ENCODE data around the gene ATXN10. TPM values are rescaled to one million over a fixed set of nuclear protein-coding genes. Genes with fewer than 3 reads are reported as not detected.
"Not testable (repeated sequence)": the region's sequence is repeated elsewhere in the genome, so short reads cannot be mapped to it uniquely, and the experiment has no call there.

The ATXN10 gene
- total RNA-seq, 1 donor from 2014 or later, result 92.4 TPM

- no peak for DNase-seq
Observed at GRCh38 chr22:45790401-45790800, 118.8 kb downstream of the ATXN10 start.

DNA sequence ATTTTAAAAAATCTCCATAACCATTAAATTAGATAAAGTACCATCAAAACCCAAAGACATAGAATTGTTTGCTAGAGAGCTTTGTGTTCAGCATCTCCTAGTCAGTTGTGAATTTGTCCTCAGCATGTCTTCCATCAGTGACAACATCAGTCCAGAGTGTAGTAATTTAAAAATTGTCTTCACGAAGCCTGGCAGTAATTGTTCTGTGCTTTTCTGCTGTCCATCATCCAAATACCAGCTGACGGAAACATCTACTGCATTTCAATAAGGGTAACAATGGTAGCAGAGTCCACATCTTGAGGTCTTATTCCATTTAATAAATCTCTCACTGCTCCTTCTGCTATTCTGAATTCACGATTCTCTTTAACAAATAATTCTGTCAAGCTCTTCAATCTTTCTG, 121.5 kb downstream of the ATXN10 start:
- DNase-seq, result no peak

GRCh38 chr22:45793892-45794291, 122.3 kb downstream of the ATXN10 start:
- no peak for DNase-seq

GRCh38 chr22:45796009-45796408, 124.4 kb downstream of the ATXN10 start:
- not testable (repeated sequence) for DNase-seq

DNA sequence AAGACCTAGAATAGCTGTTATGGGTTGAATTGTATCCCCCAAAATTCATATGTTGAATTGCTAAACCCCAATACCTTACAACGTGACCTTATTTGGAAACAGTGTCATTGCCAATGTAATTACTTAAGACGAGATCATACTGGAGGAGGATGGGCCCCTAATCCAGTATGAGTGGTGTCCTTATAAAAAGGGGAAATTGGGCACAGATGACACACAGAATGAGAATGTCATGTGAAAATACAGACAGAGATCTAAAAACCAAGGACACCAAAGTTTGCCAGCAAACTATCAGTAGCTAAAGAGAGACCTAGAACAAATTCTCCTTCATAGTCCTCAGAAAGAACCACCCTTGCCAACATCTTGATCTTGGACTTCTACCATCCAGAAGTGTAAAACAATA, 127.7 kb downstream of the ATXN10 start:
- DNase-seq, result no peak

DNA sequence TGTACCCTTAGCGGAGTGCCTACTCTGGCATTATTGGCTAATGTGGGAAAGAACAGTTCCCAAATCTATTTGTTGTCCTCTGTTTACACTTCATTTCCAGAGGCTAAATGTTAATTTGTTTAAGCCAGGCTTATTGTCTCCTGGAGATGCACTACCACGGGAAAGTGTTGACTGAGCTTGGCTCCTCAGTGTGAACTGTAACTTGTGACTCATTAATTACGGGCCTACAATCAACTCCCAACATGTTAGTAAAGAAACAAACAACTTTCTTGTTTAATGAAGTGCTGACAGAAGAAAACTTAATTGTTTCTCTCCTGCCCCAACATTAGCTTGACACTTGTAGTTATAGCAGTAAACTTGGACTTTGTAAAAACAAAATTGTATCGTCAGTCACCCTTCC, 130.4 kb downstream of the ATXN10 start:
- DNase-seq, result no peak

DNA sequence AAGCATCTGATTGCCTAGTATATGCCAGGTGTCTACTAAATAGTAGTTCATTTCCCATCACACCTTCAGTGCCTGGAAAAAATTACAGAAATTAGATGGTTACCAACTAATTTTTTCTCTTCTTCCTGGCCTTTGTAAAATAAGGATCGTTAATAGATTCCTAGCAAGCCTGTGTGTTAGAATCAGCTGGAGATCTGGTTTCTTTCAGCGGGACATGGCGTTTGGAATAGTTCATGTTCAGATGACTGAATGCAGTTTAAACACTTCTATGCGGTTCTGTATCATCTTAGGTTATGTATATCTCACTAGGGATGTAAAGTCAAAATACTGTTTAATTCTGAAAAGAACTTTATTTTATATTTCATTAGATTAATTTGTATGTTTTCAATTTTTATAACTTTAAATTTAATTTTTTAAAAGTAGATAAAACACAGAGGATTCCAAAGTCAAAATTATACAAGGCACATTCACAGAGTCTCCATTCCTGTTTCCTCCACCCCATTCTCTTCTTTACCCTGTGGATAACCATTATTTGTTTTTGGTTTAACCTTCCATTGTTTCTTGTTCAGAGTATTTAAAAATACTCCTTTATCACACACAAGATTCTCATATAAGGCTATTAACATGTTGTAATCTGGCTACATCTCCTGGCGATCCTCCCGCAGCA, 132.8 kb downstream of the ATXN10 start:
- no peak for DNase-seq

DNA sequence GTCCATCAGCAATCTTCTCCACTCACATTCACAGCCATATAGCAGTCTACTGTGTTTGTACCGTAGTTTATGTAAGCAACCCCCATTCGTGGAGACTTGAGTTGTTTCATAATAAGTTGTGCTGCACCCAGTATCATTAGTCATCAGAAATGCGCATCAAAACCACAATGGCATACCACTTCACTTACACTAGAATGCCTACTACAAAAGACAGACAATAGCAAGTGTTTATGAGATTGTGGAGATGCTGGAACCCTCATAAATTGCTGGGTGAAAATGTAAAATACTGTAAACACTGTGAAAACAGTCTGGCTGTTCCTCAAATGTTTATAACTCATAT, 133.3 kb downstream of the ATXN10 start:
- DNase-seq, result peak; percentile 56

DNA sequence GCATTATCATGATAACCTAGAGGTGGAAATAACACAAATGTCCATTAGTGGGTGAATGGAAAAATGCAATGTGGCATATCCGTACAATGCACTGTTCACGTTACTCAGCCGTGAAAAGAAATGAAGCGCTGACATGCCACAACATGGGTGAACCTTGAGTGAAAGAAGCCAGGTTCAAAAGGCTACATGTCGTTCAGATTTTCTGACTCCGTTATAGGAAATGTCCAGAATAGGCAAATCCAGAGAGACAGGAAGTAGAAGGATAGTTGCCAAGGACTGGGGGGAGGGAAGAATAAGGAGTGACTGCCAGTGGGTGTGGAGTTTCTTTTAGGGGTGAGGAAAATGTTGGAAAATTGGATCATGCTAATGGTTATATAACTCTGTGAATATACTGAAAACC, 133.8 kb downstream of the ATXN10 start:
- peak; percentile 18 for DNase-seq

DNA sequence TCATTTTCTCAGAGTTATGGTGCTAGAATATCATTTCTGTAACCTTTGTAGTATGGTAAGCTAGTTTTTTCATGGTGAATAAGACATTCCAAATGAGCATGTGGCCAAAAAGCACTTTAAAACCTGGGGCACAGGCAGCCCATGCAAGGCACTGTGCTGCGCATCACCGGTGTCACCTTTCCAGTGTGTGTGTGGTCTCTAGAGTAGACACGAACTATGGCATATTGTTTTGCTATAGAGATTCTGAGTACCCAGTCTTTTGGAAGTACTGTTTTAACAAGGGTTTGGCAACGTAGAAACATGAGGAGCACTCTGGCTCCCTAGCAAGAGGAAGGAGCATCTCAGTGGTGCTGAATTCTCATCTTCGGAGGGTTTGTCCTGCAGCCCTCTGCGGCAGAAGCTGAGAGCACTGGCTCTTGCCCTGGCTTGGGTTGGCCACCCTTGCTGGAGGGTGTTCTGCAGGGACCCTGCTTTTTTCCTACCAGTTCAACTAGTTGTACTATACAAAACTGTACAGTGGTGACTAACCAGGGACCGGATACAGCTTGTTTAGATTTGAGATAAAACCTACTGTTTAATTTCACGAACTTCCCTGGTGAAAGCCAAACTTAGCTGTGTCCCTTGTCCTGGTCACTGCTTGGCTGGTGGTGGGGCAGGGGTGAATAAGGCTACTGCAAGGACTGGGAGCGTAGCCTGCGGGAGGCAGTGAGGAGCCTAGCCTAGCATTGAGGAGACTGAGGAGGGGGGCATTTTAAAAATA, 135.7 kb downstream of the ATXN10 start:
- peak; percentile 9 for DNase-seq

DNA sequence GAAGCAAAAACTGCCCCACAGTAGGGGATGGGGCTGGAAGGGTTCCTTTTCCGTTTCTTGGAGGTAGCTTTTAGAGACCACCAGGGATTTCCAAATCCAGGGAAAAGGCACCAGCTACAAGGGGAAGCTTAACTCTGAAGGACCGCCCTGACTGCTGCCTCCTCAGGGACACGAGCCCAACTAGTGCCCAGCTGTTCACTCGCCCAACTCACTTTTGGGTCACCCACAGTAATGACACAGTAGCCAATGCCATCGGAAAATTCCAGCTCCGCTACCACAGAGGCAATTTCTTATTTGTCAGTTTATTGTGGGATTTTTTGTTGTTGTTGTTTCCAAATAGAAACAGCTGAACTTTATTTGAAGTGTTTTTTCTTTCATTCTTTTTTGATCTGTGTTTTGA, 141.3 kb downstream of the ATXN10 start:
- DNase-seq, result no peak

- DNase-seq, result no peak
Observed at GRCh38 chr22:45814198-45814597, 142.6 kb downstream of the ATXN10 start.

DNA sequence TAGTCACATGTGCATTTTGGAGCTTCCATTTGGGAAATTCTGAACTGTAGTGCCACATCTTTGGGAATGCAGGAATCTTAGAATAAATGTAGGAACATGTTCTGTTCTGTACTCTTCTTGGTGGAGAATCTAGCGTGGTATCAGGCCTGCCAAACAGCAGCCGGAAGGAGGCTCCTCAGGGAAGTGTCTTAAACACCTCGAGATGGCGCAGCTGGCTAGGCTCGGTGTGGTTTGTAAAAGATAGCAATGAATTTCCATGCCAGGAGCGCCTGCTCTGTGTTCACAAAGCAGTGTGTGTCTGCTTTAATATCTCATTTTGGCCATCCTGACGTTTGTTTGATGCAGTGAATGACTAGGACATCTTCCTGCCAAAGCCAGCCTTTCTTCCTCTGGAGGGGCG, 145.1 kb downstream of the ATXN10 start:
- no peak for DNase-seq

DNA sequence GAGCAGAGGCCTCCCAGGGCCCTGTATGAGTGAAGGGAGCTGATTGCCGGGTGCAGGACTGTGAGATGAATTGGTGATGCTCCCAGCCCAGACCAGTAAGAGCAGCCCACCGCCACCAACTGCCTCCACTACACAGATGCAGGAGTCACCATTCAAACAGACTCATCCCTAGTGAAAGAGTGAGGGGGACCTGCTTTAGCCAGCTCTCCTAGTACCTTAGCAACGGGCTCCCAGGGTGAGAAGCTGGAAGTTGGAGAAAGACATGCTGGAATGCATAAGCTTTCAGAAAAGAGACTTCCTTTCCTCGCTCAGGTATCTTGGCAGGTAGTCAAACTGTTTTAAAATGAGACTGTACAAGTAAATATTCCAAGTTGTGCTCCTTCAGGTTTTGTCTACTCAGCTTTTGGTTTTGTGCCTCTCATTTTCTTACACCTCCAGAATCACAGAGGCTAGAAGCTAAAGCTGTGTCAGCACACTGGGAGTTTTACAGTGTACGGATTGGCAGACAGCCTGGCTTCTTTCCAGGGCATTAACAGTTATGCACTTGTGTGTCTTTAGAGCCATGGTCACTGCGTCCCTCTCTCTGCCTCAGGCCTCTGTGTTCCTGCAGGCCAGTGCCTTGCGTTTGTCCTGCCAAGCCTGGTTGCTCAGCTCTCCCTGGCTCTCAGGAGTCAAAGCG, 146.2 kb downstream of the ATXN10 start:
- DNase-seq, result no peak

- DNase-seq, result no peak
Observed at GRCh38 chr22:45818424-45819085, 146.9 kb downstream of the ATXN10 start.

GRCh38 chr22:45819305-45819704, 147.7 kb downstream of the ATXN10 start:
- no peak for DNase-seq

- peak; percentile 30 for DNase-seq
Observed at GRCh38 chr22:45823336-45823735, 151.7 kb downstream of the ATXN10 start.

DNA sequence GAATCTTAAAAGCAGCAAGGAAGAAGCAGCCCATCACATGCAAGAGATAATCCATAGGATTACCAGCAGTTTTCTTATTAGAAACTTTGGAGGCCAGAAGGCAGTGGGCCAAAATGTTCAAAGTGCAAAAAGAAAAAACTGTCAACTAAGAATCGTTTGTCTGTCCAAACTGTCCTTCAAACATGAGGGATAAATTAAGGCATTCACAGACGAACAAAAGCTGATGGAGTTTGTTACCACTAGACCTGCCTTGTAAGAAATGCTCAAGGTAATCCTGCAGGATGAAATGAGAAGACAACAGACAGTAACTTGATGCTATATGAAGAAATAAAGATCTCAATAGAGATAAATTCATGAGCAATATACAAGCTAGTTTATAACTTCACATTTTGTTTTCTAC, 154.9 kb downstream of the ATXN10 start:
- no peak for DNase-seq

DNA sequence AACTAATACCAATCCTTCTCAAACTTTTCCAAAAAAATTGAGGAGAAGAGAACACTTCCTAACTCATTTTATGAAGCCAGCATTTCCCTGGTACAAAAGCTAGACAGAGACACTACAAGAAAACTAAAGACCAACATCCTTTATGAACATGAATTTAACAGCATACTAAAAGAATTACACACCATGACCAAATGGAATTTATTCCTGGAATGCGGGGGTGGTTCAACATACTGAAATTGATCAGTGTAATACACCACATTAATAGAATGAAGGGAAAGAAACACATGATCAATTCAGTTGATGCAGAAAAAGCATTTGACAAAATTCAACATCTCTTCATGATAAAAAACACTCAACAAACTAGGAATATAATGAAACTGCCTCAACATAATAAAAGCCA, 157.2 kb downstream of the ATXN10 start:
- DNase-seq, result no peak

- DNase-seq, result peak; percentile 30
Observed at GRCh38 chr22:45830531-45831245, 159.1 kb downstream of the ATXN10 start.

GRCh38 chr22:45831394-45831793, 159.8 kb downstream of the ATXN10 start:
- DNase-seq, result peak; percentile 47

GRCh38 chr22:45832180-45832579, 160.5 kb downstream of the ATXN10 start:
- no peak for DNase-seq

Data from dermis blood vessel endothelial cell (primary cell).